Measurements from ENCODE around the gene CAPZA2. TPM values are rescaled to one million over a fixed set of nuclear protein-coding genes. Genes with fewer than 3 reads are reported as not detected.
"Not testable (repeated sequence)": the region's sequence is repeated elsewhere in the genome, so short reads cannot be mapped to it uniquely, and the experiment has no call there.

CAPZA2 gene
- 198 TPM for total RNA-seq

GRCh38 chr7:116862234-116862950 lies at the start of gene CAPZA2:
CAPZA2 (plus strand) TSS chr7:116862587; CDS start chr7:116862612, 25 bp downstream.
- peak; percentile 95 for DNase-seq (ENCODE audit: low spot score)
- intact Hi-C loops (cut with DNase I) = no loop called here
- ATAC-seq = peak; percentile 98

GRCh38 chr7:116812860-116813259 lies 49.5 kb upstream of the CAPZA2 start:
- ATAC-seq = no peak
- DNase-seq (ENCODE audit: low spot score) = no peak
- intact Hi-C loops (cut with DNase I) = loop anchor here (10.0 kb wide), 1 partner anchor 558 kb away; no protein-coding TSS in a partner anchor

GRCh38 chr7:116813371-116813770 lies 49.0 kb upstream of the CAPZA2 start:
- intact Hi-C loops (cut with DNase I) = loop anchor here (10.0 kb wide), 1 partner anchor 559 kb away; no protein-coding TSS in a partner anchor
- DNase-seq (ENCODE audit: low spot score); ATAC-seq: not testable (repeated sequence)

- intact Hi-C loops (cut with DNase I) = loop anchor here (10.0 kb wide), 1 partner anchor 560 kb away; no protein-coding TSS in a partner anchor
- no peak for ATAC-seq
- DNase-seq (ENCODE audit: low spot score) = no peak
Observed at GRCh38 chr7:116815041-116815440, 47.3 kb upstream of the CAPZA2 start.

- DNase-seq (ENCODE audit: low spot score) (no peak), ATAC-seq (no peak)
- intact Hi-C loops (cut with DNase I) = no loop called here
Observed at GRCh38 chr7:116820149-116820548, 42.2 kb upstream of the CAPZA2 start.

- intact Hi-C loops (cut with DNase I); DNase-seq (ENCODE audit: low spot score); ATAC-seq: not testable (repeated sequence)
Observed at GRCh38 chr7:116821647-116822046, 40.7 kb upstream of the CAPZA2 start.

- intact Hi-C loops (cut with DNase I) = no loop called here
- no peak for DNase-seq (ENCODE audit: low spot score)
- no peak for ATAC-seq
Observed at GRCh38 chr7:116824449-116824848, 37.9 kb upstream of the CAPZA2 start.

GRCh38 chr7:116828281-116828680 lies 34.1 kb upstream of the CAPZA2 start:
- ATAC-seq (no peak), DNase-seq (ENCODE audit: low spot score) (no peak)
- intact Hi-C loops (cut with DNase I) = no loop called here

GRCh38 chr7:116829041-116829440 lies 33.3 kb upstream of the CAPZA2 start:
- intact Hi-C loops (cut with DNase I) = no loop called here
- DNase-seq (ENCODE audit: low spot score) (no peak), ATAC-seq (no peak)

GRCh38 chr7:116829493-116829892 lies 32.9 kb upstream of the CAPZA2 start:
- no peak for DNase-seq (ENCODE audit: low spot score)
- intact Hi-C loops (cut with DNase I) = no loop called here

GRCh38 chr7:116832692-116833091 lies 29.7 kb upstream of the CAPZA2 start:
- ATAC-seq (no peak), DNase-seq (ENCODE audit: low spot score) (no peak)
- intact Hi-C loops (cut with DNase I) = loop anchor here (5.0 kb wide), 1 partner anchor 1360 kb away; no protein-coding TSS in a partner anchor

More at GRCh38 chr7:116829493-116829892, 32.9 kb upstream of the CAPZA2 start:
- ATAC-seq = no peak

GRCh38 chr7:116834815-116835504 lies 27.4 kb upstream of the CAPZA2 start:
- ATAC-seq (no peak), DNase-seq (ENCODE audit: low spot score) (no peak)
- intact Hi-C loops (cut with DNase I) = loop anchor here (5.0 kb wide), 1 partner anchor 1363 kb away; no protein-coding TSS in a partner anchor

GRCh38 chr7:116836048-116836447 lies 26.3 kb upstream of the CAPZA2 start:
- no peak for ATAC-seq
- DNase-seq (ENCODE audit: low spot score) = no peak
- intact Hi-C loops (cut with DNase I) = no loop called here

- ATAC-seq (no peak), DNase-seq (ENCODE audit: low spot score) (no peak)
- intact Hi-C loops (cut with DNase I) = no loop called here
Observed at GRCh38 chr7:116836911-116837310, 25.5 kb upstream of the CAPZA2 start.

- intact Hi-C loops (cut with DNase I) = no loop called here
- DNase-seq (ENCODE audit: low spot score) (no peak), ATAC-seq (no peak)
Observed at GRCh38 chr7:116837586-116837985, 24.8 kb upstream of the CAPZA2 start.

- intact Hi-C loops (cut with DNase I) = no loop called here
- no peak for DNase-seq (ENCODE audit: low spot score)
- ATAC-seq = no peak
Observed at GRCh38 chr7:116840256-116840655, 22.1 kb upstream of the CAPZA2 start.

GRCh38 chr7:116842371-116842770 lies 20.0 kb upstream of the CAPZA2 start:
- ATAC-seq (no peak), DNase-seq (ENCODE audit: low spot score) (no peak)
- intact Hi-C loops (cut with DNase I) = no loop called here

- ATAC-seq = peak; percentile 89
- intact Hi-C loops (cut with DNase I) = no loop called here
Observed at GRCh38 chr7:116843378-116843777, 19.0 kb upstream of the CAPZA2 start.

GRCh38 chr7:116851175-116851574 lies 11.2 kb upstream of the CAPZA2 start:
- DNase-seq (ENCODE audit: low spot score) (no peak), ATAC-seq (no peak)
- intact Hi-C loops (cut with DNase I) = no loop called here

More at GRCh38 chr7:116843378-116843777, 19.0 kb upstream of the CAPZA2 start:
- DNase-seq (ENCODE audit: low spot score) = no peak

- DNase-seq (ENCODE audit: low spot score) (no peak), ATAC-seq (no peak)
- intact Hi-C loops (cut with DNase I) = no loop called here
Observed at GRCh38 chr7:116851671-116852070, 10.7 kb upstream of the CAPZA2 start.
